ENCODE measurements around the gene LARGE1.

GRCh38 chr22:33674357-33674756 lies 245.9 kb downstream of the LARGE1 start:
- TF ChIP-seq EZH2 (IDR thresholded peaks at IDR 0.05; ENCODE audit: insufficient read depth, poor library complexity, severe bottlenecking) (no peak), EZH2phosphoT487 (IDR thresholded peaks at IDR 0.05; ENCODE audit: insufficient read depth, low read depth) (no peak)

Data from GM23248 (cell line).